K562 (cell line): ENCODE data around the gene PRKAR1A. TPM values are rescaled to one million over a fixed set of nuclear protein-coding genes. Genes with fewer than 3 reads are reported as not detected.

Experiments used
- ATAC-seq: fragments of 200-7000 bp; cut with Tn5 transposase; 3 replicates; pipeline ENCODE4 v1.9.1; 2020; ENCODE audit warnings: moderate library complexity
- BruUV-seq: library from RNA; stranded (reverse); fragments of 400-500 nt; replicated peaks from 2 replicates; lab custom pipeline; 2021; lab: Mats Ljungman, UMichigan
- CTCF ChIA-PET: fragments of 300-600 bp; formaldehyde crosslinking; extraction: SDS; loops from one replicate; lab custom pipeline; 2021; ENCODE audit warnings: low intra/inter-chr PET ratio; lab: Yijun Ruan, JAX
- POLR2A ChIA-PET: fragments of 300-600, 350-650 bp; sonication (Branson Sonifier 250); formaldehyde crosslinking; extraction: SDS; loops from one replicate; lab custom pipeline; 2021; ENCODE audit warnings: antibody characterized with exemption, inconsistent platforms; lab: Yijun Ruan, JAX
- DNase-seq, 4 experiments: peaks; one replicate each; pipeline versions ENCODE4 v3.0.0 to v3.0.0-alpha.2; 2011 to 2018; ENCODE audit warnings: low spot score in 3 of 4, mixed read lengths in 3 of 4; ENCODE audit errors: extremely low read depth in 1 of 4
- FAIRE-seq: peaks from 2 replicates; lab custom pipeline; 2011; peaks lifted over from hg19 to GRCh38; lab: Jason Lieb, UNC
- H2AFZ ChIP-seq: 2 replicates; pipeline ENCODE4 v1.6.0; 2011; ENCODE audit warnings: low read depth, low read length, control low read depth, inconsistent platforms
- H3K27ac ChIP-seq: fragments of 200-600 bp; 3 replicates; pipeline ENCODE4 v1.8.0; 2011; ENCODE audit warnings: low read depth, mild to moderate bottlenecking, control low read depth, inconsistent platforms, low read length, moderate library complexity, mixed read lengths; ENCODE audit errors: extremely low read depth
- H3K27me3 ChIP-seq, 2 experiments: fragments of 300-600 bp in 1 of 2; 2 replicates in 1 of 2; 3 replicates in 1 of 2; pipeline versions ENCODE4 v1.6.0 to v1.8.0; 2011; ENCODE audit warnings: inconsistent platforms in 2 of 2, low read length in 2 of 2, mild to moderate bottlenecking in 1 of 2, mixed read lengths in 1 of 2, moderate library complexity in 1 of 2; ENCODE audit not compliant: control insufficient read depth in 2 of 2, insufficient read depth in 2 of 2
- H3K36me3 ChIP-seq: fragments of 300-600 bp; 3 replicates; pipeline ENCODE4 v1.8.0; 2011; ENCODE audit warnings: mild to moderate bottlenecking, low read length, inconsistent platforms; ENCODE audit not compliant: control insufficient read depth, insufficient read depth
- H3K4me1 ChIP-seq, 2 experiments: fragments of 200-600 bp in 1 of 2; replicated peaks in 1 of 2; 2 replicates in 1 of 2; 3 replicates in 1 of 2; pipeline versions ENCODE4 v1.5.1 to v1.8.0; 2011; ENCODE audit warnings: inconsistent platforms in 2 of 2, low read length in 2 of 2, mild to moderate bottlenecking in 1 of 2, mixed read lengths in 1 of 2, moderate library complexity in 1 of 2; ENCODE audit not compliant: control insufficient read depth in 2 of 2, insufficient read depth in 2 of 2
- H3K4me2 ChIP-seq: 2 replicates; pipeline ENCODE4 v1.6.1; 2011; ENCODE audit warnings: low read length, control low read depth, inconsistent platforms, mixed read lengths; ENCODE audit not compliant: insufficient read depth
- H3K4me3 ChIP-seq: fragments of 200-600 bp; sonication (generic), shearing (Covaris generic); 2 replicates; pipeline ENCODE4 v1.5.1; 2016; ENCODE audit warnings: control low read depth, inconsistent platforms
- H3K79me2 ChIP-seq: fragments of 200-600 bp; 3 replicates; pipeline ENCODE4 v1.8.0; 2011; ENCODE audit warnings: low read length, inconsistent platforms; ENCODE audit not compliant: control insufficient read depth, insufficient read depth
- H3K9ac ChIP-seq, 2 experiments: 2 replicates each; pipeline versions ENCODE4 v1.6.0 to v1.6.1; 2011; ENCODE audit warnings: low read depth in 2 of 2, low read length in 2 of 2, control low read depth in 1 of 2, inconsistent platforms in 1 of 2, mild to moderate bottlenecking in 1 of 2, mixed read lengths in 1 of 2; ENCODE audit not compliant: insufficient read depth in 1 of 2
- H3K9me1 ChIP-seq: one replicate; pipeline ENCODE4 v1.6.0; 2011; ENCODE audit warnings: inconsistent platforms, mild to moderate bottlenecking, low read length, moderate library complexity; ENCODE audit not compliant: control insufficient read depth, insufficient read depth
- H3K9me3 ChIP-seq: replicated peaks from 2 replicates; pipeline ENCODE4 v1.5.1; 2011; ENCODE audit warnings: low read depth, low read length, inconsistent platforms; ENCODE audit not compliant: control insufficient read depth, insufficient read depth
- H4K20me1 ChIP-seq: replicated peaks from 2 replicates; pipeline ENCODE4 v1.6.1; 2011; ENCODE audit warnings: low read length, inconsistent platforms, mixed read lengths; ENCODE audit not compliant: control insufficient read depth, insufficient read depth
- CHD4 ChIP-seq: fragments of 200-600 bp; sonication (generic); IDR thresholded peaks from 3 replicates; pipeline ENCODE4 v1.6.1; 2012; ENCODE audit warnings: low read depth, mild to moderate bottlenecking, mixed read lengths, low read length, inconsistent platforms; ENCODE audit not compliant: insufficient read depth, insufficient replicate concordance, poor library complexity, severe bottlenecking
- DDX20 ChIP-seq: fragments of 450-650 bp; IDR thresholded peaks from 2 replicates; pipeline ENCODE4 v1.6.1; 2016; ENCODE audit warnings: missing genetic modification characterization, low read depth, mild to moderate bottlenecking, missing compliant biosample characterization, moderate library complexity
- NELFE ChIP-seq: IDR thresholded peaks from 2 replicates; pipeline ENCODE4 v1.6.1; 2011; ENCODE audit warnings: mild to moderate bottlenecking; ENCODE audit not compliant: insufficient read depth, insufficient read length
- POLR2AphosphoS2 ChIP-seq: IDR thresholded peaks from 2 replicates; pipeline ENCODE4 v1.6.1; 2012; ENCODE audit warnings: low read length, improper control_type of control experiment
- RBM17 ChIP-seq: fragments of 200-400 bp; formaldehyde crosslinking; IDR thresholded peaks from 2 replicates; pipeline ENCODE4 v1.6.1; 2017; ENCODE audit warnings: low read depth, mild to moderate bottlenecking, low read length, borderline replicate concordance
- RBM34 ChIP-seq: fragments of 200-400 bp; formaldehyde crosslinking; IDR thresholded peaks from 2 replicates; pipeline ENCODE4 v1.6.1; 2018; ENCODE audit warnings: low read length, borderline replicate concordance; ENCODE audit not compliant: insufficient read depth
- STAT5A ChIP-seq: IDR thresholded peaks from 2 replicates; pipeline ENCODE4 v1.6.1; 2012; ENCODE audit warnings: low read length, inconsistent platforms, borderline replicate concordance
- SUPT5H ChIP-seq: fragments of 450-650 bp; IDR thresholded peaks from 2 replicates; pipeline ENCODE4 v1.6.1; 2016
- TBL1XR1 ChIP-seq, 2 experiments: IDR thresholded peaks; 2 replicates each; pipeline ENCODE4 v1.6.1; 2012; ENCODE audit warnings: improper control_type of control experiment in 2 of 2, low read length in 2 of 2, mild to moderate bottlenecking in 1 of 2
- TCF15 ChIP-seq: fragments of 250-450 bp; sonication (Bioruptor Pico); IDR thresholded peaks from 2 replicates; pipeline ENCODE4 v1.8.0; 2022; ENCODE audit warnings: moderate library complexity, mild to moderate bottlenecking, inconsistent platforms
- ZKSCAN1 ChIP-seq: fragments of 150-350 bp; IDR thresholded peaks from 2 replicates; pipeline ENCODE4 v1.6.1; 2016; ENCODE audit warnings: low read depth, low read length
- WGBS: fragments of 100-300 bp; shearing (Covaris generic); methylation state at CpG from one replicate; pipeline ENCODE4 v1.1.6; 2016; ENCODE audit warnings: low coverage, mixed read lengths; ENCODE audit not compliant: insufficient coverage; ENCODE audit errors: missing lambda C conversion rate; 5-methylcytosine and 5-hydroxymethylcytosine counted together
- in situ Hi-C: fragments of 300-500 bp; cut with MboI; formaldehyde crosslinking; loops from 4 replicates; pipeline ENCODE4 v1.15.0; 2018; ENCODE audit warnings: inconsistent platforms, mixed read lengths
- intact Hi-C: fragments of 100-400 bp; cut with micrococcal nuclease; formaldehyde crosslinking; loops from 2 replicates; pipeline ENCODE4 v1.14.2; 2022
- polyA plus RNA-seq, 8 experiments: library from polyadenylated mRNA; depleted of rRNA in 4 of 8; stranded (reverse) in 5 of 8; unstranded in 3 of 8; fragments of >200 nt; fragmentation: Nextera tagmentation in 2 of 8; fragmentation: Illumina TruSeq in 1 of 8; extraction: Ambion mirVana in 2 of 8; extraction: Trizol in 1 of 8; gene quantifications; 2 replicates each; pipeline versions ENCODE4 v1.2.1 to v1.2.3, GENCODE V29; 2011 to 2014; ENCODE audit warnings: inconsistent platforms in 1 of 8, missing spikeins in 1 of 8
- total RNA-seq, 7 experiments: library from RNA; depleted of rRNA in 6 of 7; stranded (reverse); fragments of >200 nt in 6 of 7; fragmentation: Illumina TruSeq in 2 of 7; extraction: Trizol in 2 of 7; gene quantifications; 2 replicates each; pipeline versions ENCODE4 v1.2.1 to v1.2.3, GENCODE V29; 2011 to 2021; ENCODE audit warnings: low replicate concordance in 1 of 7

PRKAR1A gene
- total and polyA plus RNA-seq, 9 of the 15 experiments (the other 6 are each of a cell fraction or from before 2014, with no cell fraction given), result 15.0 to 95.6 (median 67.5) TPM

DNA sequence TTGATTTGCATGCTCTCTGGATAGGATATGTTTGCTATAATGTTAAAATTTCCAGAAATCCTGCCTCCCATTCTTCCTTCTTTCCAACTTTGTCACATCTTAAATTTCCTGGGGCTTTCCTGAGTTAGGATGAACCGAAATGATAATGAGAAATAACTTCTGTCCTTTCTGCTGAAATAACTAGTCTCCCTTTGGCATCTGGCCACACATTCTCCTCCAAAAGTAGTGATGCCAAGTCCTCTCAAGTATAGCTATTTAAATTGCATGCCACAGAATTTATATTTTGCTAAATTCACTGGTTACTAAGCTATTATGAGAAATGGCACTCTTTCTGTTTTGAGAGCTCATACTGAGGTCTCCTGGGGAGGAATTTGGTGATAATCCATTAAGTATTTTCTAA, 58.3 kb downstream of the PRKAR1A start:
- Histone ChIP-seq H3K4me2 (no peak overlapping the region), H3K9ac (no peak overlapping the region), H4K20me1 (no peaks in the 10 kb centered on the region), H2AFZ (no peak overlapping the region)
- CTCF ChIA-PET, result no interaction called here
- TF ChIP-seq RBM17 (no peak), NELFE (no peak), POLR2AphosphoS2 (no peak), TCF15 (no peak), DDX20 (tag) (no peak), CHD4 (no peak), STAT5A (no peak), SUPT5H (no peak), TBL1XR1 (IDR thresholded peaks at IDR 0.05; ENCODE audit: low read length in 2 of 2) (no peak), RBM34 (no peak), ZKSCAN1 (no peak)
- TF ChIP-seq, all 486 proteins: peak for 0
- POLR2A ChIA-PET, result interaction anchor here (0.7 kb wide), 1 partner anchor 35 kb away, joined by 4 read pairs; no protein-coding TSS in a partner anchor
- no peaks in the 10 kb centered on the region for H3K79me2 ChIP-seq
- ATAC-seq (no peak), FAIRE-seq (no peak), DNase-seq (no peak)
- 0% methylated on average over 1 of the region's 1 CpG for WGBS
- H3K4me1 ChIP-seq, result no peaks in the 10 kb centered on the region
- H3K27me3 ChIP-seq, result peaks cover 2 to 9% of the 10 kb centered on the region in 2 experiments; a peak in 3 of 5 replicates
- intact Hi-C loops, result no loop called here
- no peak overlapping the region for H3K27ac ChIP-seq
- H3K9me3 ChIP-seq, result no peaks in the 10 kb centered on the region
- H3K36me3 ChIP-seq, result no peaks in the 10 kb centered on the region
- H3K9me1 ChIP-seq, result no peaks in the 10 kb centered on the region
- no TSS peak for BruUV-seq
- no peak overlapping the region for H3K4me3 ChIP-seq
- in situ Hi-C loops, result no loop called here
